ENCODE results near the gene PAMR1.

The PAMR1 gene

GRCh38 chr11:35491231-35491871, 34.1 kb downstream of the PAMR1 start:
- DNase-seq, result no peak

GRCh38 chr11:35488117-35488516, 37.3 kb downstream of the PAMR1 start:
- no peak for DNase-seq

DNA sequence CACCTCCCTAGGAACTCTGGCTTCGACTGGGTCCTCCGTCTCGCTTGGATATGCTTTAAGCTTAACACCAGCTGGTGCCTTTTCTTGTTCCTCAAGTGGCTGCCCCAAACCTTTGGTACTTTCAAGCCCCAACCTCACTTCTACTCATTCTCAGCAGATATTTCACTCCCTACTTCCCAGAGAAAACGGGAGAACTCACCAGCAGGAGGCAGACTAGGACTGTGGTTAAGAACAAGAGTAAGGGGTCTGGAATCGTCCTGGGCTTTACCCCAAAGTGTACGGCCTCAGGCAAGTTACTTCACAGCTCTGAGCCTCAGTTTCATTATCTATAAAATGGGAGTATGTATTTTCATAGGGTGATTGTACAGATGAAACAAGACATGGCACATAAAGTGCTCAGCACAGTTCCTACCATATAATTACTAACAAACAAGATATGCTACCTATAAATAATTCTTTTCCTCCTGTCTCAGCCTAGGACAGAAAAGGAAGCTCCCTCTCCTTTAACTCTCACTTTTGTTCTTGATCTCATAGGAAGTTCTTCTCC, 37.8 kb downstream of the PAMR1 start:
- peak; percentile 50 to 71 for DNase-seq

- no peak for DNase-seq
Observed at GRCh38 chr11:35486934-35487333, 38.5 kb downstream of the PAMR1 start.

GRCh38 chr11:35486446-35486845, 39.0 kb downstream of the PAMR1 start:
- DNase-seq, result no peak

GRCh38 chr11:35485656-35486322, 39.6 kb downstream of the PAMR1 start:
- peak; percentile 25 to 92 for DNase-seq

DNA sequence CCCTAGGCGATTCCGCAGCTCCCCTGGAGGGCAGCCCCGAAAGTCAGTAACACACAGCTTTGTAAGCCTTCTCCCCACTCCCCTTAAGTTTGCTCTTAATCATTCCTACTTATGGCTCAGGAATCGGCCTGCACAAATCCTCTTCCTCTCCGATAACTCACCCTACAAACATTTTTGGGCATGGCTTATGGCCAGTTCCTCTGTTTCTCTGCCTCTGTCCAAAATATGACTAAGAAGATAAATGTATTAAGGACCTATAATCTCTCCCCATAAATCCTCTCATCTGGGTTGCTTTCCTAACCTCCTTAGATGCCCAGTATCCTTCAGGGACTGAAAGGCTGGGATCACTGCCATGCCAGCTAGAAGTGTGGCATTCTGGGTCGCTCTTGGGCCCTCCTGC, 41.0 kb downstream of the PAMR1 start:
- DNase-seq, result no peak

DNA sequence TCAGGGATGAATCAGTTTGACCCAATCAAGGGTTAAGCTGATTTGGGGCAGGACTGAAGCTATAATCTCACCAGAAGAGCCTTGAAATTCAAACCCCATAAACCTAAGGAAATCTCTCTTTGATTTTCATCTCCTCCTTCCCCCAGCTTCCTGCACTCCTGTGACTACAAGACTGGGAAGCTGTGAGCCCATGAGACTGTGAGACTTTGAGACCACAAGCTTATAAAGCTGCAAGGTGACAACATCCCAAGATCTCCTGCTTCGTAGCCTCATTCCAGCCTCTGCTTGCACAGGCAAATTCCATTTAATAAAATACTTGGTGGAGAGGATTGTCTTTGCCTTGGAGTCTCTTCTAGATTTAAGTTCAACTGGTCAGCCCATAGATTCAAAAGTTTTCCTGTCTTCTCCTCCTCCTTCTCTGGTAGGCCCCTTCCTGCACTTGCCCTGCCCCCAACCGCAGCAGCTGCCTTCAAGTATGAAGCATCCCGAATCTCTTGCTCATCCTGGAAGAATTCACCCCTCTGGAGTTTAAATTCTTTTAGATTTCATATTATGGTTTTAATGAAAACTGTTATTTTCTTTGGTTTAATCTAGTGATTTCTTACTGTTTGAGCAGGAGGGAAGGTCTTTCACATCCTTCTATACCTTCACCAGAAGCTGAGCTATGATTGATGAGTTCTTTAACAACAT, 42.1 kb downstream of the PAMR1 start:
- DNase-seq, result no peak

DNA sequence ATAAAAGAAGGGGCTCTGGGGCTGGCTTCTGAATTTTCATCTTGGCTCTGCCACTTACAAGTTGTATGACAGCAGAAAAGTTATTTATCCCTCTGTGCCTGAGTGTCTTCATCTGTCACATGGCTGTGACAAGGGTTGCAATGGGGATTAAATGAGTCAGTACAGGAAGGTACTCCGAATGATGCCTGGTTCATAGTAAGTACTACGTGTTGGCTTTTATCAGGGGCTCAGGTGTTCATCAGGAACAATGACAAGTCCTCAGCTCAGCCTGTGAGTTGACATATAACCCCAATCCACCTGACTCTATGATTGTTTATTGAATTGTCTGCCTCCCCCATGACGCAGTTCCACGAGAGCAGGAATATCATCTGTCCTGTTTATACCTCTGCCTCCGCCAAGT, 45.7 kb downstream of the PAMR1 start:
- DNase-seq, result no peak

- DNase-seq, result peak in 1 of 2 experiments; percentile 49
Observed at GRCh38 chr11:35478471-35479091, 46.8 kb downstream of the PAMR1 start.

GRCh38 chr11:35477901-35478300, 47.5 kb downstream of the PAMR1 start:
- DNase-seq, result peak in 1 of 2 experiments; percentile 64

GRCh38 chr11:35474688-35475087, 50.7 kb downstream of the PAMR1 start:
- DNase-seq, result no peak

GRCh38 chr11:35473795-35474374, 51.5 kb downstream of the PAMR1 start:
- no peak for DNase-seq

- no peak for DNase-seq
Observed at GRCh38 chr11:35470616-35471015, 54.8 kb downstream of the PAMR1 start.

- DNase-seq, result no peak
Observed at GRCh38 chr11:35466058-35466457, 59.4 kb downstream of the PAMR1 start.

DNA sequence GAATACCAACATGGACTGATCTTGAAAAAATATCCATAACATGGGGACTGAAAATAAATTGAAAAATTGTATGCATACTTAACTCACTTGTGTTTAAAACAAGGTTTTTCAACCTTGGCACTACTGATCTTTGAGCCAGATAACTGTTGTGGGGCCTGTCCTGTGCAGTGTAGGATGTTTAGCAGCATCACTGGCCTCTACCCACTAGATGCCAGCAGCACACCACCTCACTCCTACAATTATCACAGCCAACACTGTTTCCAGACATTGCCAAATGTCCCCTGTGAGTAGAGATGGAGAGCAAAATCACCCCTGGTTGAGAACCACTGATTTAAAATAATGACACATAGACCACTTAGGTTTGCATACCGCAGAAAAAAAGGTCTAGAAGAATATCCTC, 61.1 kb downstream of the PAMR1 start:
- DNase-seq, result peak in 1 of 2 experiments; percentile 14

- no peak for DNase-seq
Observed at GRCh38 chr11:35463331-35463751, 62.1 kb downstream of the PAMR1 start.

DNA sequence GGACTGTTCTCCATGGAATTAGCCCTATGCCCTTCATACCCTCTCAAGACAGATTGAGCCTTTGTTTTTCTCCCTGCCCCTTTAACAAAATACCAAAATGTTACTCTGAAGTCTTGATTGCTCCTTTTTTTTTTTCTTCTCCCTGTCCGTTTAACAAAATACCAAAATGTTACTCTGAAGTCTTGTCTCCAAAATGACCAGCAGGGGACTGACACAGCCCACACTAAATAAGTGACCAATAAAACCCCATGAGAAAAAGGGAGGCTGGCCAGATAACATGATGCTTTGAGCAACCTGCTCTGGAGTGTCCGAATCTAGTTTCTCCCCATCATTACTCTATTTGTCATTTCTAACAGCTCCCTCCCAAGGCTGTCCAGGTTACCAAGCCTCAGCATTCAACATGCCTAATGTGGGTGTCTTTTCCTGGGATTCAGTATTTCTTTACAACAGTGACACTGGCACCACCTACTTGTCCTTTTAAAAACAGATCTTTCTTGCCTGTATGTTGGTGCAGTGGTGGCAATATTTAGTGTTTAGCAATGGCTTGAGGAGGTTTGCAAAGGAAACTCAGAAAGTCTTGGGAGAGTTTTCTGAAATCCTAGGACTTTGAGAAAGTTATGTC, 63.4 kb downstream of the PAMR1 start:
- DNase-seq, result no peak

GRCh38 chr11:35459489-35459888, 65.9 kb downstream of the PAMR1 start:
- DNase-seq, result no peak

GRCh38 chr11:35458846-35459245, 66.6 kb downstream of the PAMR1 start:
- no peak for DNase-seq

DNA sequence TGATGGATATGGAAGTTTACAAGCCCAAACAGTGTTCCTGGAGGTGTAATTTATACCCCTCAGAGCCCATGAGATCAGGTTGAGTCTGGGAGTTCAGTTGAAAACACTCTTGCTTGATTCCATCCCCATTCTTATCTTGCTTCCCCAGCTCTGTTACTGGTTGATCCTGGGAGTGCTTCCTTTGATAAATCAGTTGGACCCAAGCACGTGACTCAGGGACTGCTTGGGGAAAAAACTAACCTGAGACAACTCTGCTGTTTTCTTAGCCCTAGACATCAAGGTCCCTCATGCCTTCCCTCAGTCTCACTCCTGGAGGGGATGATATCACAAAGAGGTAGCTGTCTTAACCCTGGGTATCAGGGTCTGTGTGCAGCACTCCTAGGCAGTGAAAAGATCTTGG, 71.1 kb downstream of the PAMR1 start:
- no peak for DNase-seq

DNA sequence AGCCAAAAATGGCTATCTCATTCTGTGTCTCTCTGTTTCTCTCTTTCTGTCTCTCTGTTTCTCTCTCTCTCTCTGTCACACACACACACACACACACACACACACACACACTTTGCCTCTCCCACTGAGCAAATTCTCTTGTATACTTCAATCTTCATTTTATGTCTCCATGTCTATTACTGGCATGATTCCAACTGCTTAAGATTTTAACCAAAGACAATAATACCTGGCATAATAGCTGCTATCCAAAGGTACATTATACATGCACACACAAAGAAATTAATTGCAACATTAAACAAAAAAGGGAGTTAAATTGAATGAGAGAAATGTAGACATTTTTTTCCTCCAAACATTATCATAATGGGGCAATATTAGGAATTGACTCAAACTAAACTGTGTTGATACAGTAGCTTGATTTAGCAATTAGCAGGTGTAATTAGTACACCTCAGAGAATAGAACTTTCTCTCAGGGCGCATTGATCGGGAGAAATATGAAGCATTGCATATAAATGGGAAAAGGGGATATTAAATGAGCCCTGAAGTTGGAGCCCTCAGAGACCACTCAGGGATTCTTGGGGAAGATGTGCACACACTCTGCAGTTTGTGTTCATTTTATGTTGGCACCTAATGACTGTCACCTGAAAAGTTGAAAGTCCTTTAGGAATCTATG, 88.7 kb downstream of the PAMR1 start:
- no peak for DNase-seq
